Amniotic stem cell (primary cell): ENCODE measurements around the gene ALOX12.

Experiments used
- DNase-seq: peaks from one replicate; lab custom pipeline; 2025; lab: John Stamatoyannopoulos, UW

The ALOX12 gene

DNA sequence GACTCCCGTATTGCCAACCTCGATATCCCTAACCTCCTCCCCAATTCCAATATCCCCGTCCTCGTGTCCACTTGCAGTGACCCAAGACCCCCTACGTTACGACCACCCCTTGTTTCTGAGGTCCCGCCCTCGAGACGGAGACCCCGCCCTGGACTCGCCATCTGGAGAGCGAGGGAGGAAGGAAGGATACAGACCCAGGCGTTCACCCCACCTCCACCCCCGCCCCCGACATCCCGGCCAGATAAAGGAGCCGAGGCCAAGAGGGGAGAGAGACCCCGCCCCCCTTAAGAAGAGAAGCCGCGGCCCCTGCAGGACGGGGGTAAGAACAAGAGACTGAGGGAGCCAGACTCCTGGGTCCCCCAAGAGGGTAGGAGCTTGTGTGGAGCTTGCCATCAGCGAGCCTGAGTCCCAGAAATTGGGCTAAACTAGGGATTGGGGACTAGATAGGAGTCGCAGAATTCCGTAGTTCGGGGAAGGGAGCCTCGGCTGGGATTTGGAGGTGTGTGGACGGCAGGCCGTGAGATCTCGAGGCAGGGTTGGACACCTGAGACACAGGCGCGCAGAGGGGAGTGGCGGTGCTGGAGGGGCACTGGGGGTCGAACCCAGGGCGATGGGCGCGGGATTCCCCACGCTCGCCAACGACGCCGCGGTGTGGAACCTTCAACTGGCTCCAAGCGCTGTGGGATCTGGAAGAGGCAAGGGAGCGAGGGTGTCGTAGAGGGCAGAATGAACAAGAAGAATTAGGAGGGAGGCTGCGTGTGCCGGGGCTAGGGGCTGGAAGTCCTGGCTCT, 27.1 kb downstream of the ALOX12 start, which contains the start of gene BCL6B:
Gene BCL6B (plus strand): TSS at position 270 of the 791 bp plus-strand sequence. CDS start 622 bp downstream, outside the sequence.
- no peak for DNase-seq

DNA sequence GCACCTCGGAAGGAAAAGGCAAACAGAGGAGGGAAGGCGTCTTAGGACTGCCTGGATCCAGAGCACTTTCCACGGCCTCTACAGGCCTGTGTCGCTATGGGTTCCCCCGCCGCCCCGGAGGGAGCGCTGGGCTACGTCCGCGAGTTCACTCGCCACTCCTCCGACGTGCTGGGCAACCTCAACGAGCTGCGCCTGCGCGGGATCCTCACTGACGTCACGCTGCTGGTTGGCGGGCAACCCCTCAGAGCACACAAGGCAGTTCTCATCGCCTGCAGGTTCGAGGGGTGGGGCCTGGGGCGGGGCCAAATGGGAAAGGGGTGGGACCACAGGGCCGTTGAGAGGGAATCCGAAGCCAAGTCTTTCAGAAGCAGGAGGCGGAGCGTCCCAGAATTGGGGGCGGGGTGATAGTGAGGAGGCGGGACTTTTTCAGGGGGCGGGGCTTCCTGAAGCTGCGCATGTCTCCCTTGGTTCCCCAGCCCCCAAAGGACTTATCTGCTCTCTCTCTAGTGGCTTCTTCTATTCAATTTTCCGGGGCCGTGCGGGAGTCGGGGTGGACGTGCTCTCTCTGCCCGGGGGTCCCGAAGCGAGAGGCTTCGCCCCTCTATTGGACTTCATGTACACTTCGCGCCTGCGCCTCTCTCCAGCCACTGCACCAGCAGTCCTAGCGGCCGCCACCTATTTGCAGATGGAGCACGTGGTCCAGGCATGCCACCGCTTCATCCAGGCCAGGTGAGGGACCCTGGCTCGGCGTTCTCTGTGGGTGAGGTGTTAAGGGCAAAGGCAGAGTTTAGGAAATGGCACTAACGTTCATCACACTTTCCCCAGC, 27.9 kb downstream of the ALOX12 start:
- no peak for DNase-seq

DNA sequence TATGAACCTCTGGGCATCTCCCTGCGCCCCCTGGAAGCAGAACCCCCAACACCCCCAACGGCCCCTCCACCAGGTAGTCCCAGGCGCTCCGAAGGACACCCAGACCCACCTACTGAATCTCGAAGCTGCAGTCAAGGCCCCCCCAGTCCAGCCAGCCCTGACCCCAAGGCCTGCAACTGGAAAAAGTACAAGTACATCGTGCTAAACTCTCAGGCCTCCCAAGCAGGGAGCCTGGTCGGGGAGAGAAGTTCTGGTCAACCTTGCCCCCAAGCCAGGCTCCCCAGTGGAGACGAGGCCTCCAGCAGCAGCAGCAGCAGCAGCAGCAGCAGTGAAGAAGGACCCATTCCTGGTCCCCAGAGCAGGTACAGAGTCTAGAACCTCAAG, 28.5 kb downstream of the ALOX12 start:
- no peak for DNase-seq

DNA sequence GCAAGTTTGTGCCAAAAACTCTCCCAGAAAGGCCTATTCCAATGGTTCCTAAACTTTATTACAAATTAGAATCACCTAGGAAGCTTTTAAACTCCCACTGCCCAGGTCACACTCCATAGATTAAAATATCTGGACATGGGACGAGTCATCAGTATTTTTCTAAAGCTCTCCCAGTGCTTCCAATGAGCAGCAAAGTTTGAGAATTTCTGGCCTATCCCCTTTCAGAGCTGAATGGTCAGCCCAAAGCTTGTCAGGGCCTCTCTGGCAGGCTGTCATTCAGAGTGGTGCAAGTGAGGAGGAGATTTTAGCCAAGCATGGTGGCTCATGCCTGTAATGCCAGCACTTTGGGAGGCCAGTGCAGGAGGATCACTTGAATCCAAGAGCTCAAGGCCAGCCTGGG, 29.4 kb downstream of the ALOX12 start:
- no peak for DNase-seq

DNA sequence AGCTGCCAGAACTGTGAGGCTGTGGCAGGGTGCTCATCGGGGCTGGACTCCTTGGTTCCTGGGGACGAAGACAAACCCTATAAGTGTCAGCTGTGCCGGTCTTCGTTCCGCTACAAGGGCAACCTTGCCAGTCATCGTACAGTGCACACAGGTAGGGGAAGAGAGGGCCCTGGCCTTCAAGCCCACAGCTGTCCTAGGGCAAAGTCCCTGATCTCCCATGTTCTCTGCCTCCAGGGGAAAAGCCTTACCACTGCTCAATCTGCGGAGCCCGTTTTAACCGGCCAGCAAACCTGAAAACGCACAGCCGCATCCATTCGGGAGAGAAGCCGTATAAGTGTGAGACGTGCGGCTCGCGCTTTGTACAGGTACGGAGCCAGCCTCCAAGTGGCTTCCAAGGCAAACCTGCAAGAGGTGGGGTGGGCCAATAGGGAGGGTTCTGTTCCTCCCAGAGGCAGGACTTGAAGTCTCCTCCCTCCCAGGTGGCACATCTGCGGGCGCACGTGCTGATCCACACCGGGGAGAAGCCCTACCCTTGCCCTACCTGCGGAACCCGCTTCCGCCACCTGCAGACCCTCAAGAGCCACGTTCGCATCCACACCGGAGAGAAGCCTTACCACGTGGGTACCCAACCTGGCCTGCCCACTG, 30.7 kb downstream of the ALOX12 start:
- DNase-seq: no peak

- no peak for DNase-seq
Observed at GRCh38 chr17:7027335-7027734, 31.5 kb downstream of the ALOX12 start.

DNA sequence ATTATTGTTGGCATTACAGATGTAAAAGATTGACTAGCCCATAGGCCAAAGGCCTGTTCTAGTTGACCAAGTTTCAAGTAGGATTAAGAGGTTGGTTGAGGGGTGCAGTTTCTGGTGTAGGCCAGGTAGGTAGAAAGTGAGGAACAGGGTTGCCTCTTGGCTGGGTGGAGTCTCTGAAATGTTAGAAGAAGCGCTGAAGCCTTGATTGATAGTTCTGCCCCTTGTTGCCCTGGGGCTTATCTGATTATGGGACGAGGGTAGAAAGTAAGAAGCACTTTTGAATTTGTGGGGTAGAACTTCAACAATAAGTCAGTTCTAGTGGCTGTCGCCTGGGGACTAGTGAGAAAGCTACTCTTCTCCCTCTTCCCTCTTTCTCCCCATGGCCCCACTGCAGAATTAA, 33.2 kb downstream of the ALOX12 start:
- DNase-seq: no peak

GRCh38 chr17:7029659-7030058, 33.8 kb downstream of the ALOX12 start:
- DNase-seq: no peak

GRCh38 chr17:7034955-7035590, 39.2 kb downstream of the ALOX12 start:
- DNase-seq: no peak

DNA sequence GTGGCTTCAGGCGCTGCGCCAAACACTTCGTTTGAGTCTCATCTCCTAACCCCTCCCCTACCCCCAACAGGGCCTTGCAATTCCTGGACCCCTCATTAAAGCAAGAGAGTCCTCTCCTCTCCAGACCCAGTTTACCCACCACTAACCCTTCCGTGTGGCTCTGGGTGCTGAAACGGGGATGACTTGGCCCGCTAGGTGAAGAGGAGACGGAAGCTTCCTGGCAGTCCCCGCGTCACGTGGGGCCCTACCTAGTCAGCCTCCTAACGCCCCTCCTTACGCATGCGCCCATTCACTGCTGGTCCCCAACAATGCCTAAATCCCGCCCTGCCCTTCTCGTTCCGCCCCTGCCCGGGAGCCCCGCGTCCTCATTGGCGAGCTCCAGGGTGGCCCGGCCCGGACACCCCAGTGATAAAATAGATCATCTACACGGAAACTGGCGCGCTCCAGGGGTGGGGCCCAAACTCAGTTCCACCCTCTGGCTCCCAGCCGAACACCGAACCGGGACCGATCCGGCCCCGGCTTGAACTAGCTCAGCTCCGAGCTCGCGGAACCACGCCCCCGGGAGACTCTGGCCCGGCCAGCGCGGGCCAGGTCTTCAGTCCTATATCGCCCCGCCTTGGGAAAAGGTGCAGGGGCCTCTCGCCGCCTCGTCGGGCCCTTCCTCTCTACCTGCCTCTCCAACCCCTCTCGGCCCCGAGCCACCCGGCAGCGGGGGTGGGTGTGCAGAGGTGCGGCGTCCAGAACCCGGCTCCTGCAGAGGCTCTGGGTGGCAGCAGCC, 39.9 kb downstream of the ALOX12 start, which contains the start of gene SLC16A13:
Gene SLC16A13 (plus strand): TSS at position 425 of the 778 bp plus-strand sequence. CDS start 368 bp downstream, outside the sequence.
- peak; percentile 67 for DNase-seq

DNA sequence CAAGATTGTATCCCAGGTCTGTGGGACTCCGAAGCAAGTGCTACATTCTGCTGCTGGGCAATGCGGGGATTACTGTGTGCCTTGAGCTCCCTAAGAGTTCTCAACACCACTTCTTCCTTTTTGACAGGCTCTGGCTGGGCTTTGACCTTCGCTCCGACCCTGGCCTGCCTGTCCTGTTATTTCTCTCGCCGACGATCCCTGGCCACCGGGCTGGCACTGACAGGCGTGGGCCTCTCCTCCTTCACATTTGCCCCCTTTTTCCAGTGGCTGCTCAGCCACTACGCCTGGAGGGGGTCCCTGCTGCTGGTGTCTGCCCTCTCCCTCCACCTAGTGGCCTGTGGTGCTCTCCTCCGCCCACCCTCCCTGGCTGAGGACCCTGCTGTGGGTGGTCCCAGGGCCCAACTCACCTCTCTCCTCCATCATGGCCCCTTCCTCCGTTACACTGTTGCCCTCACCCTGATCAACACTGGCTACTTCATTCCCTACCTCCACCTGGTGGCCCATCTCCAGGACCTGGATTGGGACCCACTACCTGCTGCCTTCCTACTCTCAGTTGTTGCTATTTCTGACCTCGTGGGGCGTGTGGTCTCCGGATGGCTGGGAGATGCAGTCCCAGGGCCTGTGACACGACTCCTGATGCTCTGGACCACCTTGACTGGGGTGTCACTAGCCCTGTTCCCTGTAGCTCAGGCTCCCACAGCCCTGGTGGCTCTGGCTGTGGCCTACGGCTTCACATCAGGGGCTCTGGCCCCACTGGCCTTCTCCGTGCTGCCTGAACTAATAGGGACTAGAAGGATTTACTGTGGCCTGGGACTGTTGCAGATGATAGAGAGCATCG, 42.4 kb downstream of the ALOX12 start:
- DNase-seq: no peak

- DNase-seq: no peak
Observed at GRCh38 chr17:7039832-7040231, 44.0 kb downstream of the ALOX12 start.

DNA sequence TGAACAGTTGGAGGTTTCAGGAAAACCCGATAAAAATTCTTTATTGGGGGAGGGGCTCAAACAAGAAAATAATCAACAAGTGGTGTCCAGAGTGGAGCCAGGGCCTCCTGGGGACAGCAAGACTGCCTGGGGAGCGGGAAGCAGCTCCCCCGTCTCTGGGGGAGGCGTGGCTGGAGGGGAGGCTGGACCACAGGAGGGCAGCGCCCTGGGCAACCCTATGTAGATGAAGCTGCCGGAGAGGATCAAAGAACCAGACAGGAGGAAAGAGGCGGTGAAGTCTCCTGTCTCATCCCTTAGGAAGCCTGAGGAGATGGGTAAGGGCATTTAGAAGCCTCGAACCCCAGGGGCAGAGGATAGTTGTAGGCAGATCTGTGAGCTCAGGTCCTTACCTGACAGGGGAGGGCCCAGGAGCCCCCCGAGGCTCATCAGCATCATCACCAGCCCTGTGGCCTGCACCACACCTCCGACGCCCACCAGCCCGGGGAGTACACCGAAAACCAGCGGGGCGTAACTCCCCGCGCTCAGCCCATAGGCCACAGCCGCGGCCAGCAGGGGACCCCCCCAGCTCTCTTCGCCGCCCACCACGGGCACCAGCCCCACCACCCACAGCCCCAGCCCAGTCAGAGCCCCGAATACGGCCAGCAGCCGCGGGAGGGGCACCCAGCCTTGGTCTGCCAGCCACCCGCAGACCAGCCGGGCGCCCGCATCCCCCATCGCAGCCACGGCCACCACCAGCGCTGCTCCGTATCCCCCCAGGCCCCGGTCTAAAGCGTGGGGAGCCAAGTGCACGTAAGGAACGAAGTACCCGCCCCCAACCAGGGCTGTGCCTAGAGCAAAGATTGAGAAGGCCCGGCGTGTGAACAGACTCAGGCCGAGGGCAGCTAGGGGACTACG, 46.0 kb downstream of the ALOX12 start:
- no peak for DNase-seq

DNA sequence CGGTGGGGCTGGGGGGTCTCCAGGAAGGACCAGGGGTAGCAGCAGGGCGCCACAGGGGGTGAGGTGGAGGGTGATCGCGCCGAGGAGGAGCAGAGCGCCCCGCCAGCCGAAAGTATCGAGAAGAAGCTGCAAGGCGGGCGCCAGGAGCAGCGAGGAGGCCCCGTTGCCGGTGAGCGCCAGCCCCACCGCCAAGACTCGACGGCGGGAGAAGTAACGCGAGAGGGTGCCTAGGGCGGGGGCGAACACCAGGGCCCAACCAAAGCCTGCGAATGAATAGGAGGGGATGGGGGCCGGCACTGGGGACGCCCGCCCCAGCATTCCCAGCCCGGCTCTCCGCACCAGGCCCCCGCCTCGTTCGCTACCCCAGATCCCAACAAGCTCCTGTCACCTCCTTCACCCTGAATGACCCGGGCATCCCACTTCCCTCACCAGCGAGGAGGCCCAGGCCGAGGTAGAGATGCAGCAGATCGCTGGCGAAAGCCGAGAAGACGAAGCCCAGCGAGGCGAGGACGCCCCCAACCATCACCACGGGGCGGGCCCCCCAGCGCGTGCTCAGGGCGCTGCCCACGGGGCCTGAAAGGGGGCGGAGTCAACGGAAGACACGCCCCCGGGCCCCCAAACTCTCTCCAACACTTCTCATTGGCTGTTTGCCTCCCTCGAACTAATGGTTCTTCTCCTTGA, 46.8 kb downstream of the ALOX12 start:
- DNase-seq: no peak

DNA sequence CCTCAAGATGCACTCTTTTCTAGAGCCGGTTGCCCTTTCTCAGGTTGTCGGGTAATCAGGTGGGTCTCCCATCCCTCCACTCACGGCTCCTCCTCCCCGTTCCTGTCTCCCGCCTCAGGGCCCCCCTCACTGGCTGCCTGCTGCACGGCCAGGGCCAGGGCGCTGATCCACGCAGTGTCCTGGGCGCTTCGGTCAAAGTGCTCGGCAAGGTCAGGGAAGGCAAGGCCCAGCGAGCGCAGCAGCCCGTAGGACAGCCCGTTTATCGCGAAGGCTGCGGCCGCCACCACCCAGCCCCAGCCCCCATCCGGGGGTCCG, 47.3 kb downstream of the ALOX12 start:
- no peak for DNase-seq

DNA sequence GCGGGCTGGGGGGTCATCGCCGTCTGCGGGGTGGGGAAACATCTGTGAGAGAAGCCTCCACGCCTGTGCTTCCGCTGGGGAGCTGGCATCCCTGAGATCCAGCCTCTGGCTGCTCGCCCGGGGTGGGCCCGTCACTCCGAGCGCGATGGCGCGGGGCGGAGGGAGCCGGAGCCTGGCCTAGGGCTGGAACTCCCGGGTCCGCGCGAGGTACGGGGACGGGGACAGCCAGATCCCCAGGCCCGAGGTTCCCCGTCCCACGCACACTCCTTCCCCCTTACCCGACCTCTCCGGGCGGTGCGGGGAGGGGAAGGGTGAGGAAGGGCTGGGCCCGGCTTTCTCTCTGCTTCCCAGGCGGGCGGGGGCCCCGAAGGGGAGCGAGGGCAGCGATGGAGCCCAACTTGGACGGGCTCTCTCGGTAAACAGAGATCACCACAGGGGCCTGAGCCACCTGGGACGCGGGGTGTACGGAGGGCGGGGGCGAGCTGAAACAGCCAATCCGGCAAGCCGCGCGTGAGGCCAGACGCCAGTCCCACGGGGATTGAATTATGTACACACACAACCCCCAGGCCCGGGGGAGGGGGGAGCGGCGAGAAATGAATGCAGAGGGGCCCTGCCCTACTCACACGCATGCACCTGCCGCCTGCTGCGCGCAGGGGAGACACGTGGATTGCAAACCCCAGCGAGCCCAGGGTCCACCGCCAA, 47.8 kb downstream of the ALOX12 start, which contains the start of gene SLC16A11:
Gene SLC16A11 (minus strand): TSS at position 596 of the 702 bp plus-strand sequence. CDS start 579 bp downstream, at position 17.
- no peak for DNase-seq

GRCh38 chr17:7045492-7046126, 49.8 kb downstream of the ALOX12 start:
- peak; percentile 37 for DNase-seq
